Stimulated activated memory B cell treated with anti-CD40 and anti-IgM and Interleukin-4, amounts not matched to agents 10 μg/mL and 1 μg/mL and 100 μg/mL, for 72 hours (primary cell): ENCODE measurements around the gene TBL1X.

Source experiments
- ATAC-seq: fragments of 150-1000 bp; cut with Tn5 transposase; 2 replicates; pipeline ENCODE4 v1.10.0; 2021
- H3K27ac Mint-ChIP-seq: one replicate; pipeline ENCODE4 v1.8.0; 2022; ENCODE audit warnings: mild to moderate bottlenecking, mixed read lengths
- H3K27me3 Mint-ChIP-seq: one replicate; pipeline ENCODE4 v1.8.0; 2022; ENCODE audit warnings: mixed read lengths
- H3K36me3 Mint-ChIP-seq: one replicate; pipeline ENCODE4 v1.8.0; 2022; ENCODE audit warnings: mixed read lengths
- H3K4me1 Mint-ChIP-seq: one replicate; pipeline ENCODE4 v1.8.0; 2022; ENCODE audit warnings: mixed read lengths
- H3K4me3 Mint-ChIP-seq: one replicate; pipeline ENCODE4 v1.8.0; 2022; ENCODE audit warnings: mild to moderate bottlenecking, moderate library complexity, mixed read lengths
- H3K9me3 Mint-ChIP-seq: one replicate; pipeline ENCODE4 v1.8.0; 2022; ENCODE audit warnings: mixed read lengths

TBL1X gene

GRCh38 chrX:9596837-9597236 lies 132.0 kb downstream of the TBL1X start:
- peaks cover 27% of the 10 kb centered on the region for H3K4me1 Mint-ChIP-seq
- H3K9me3 Mint-ChIP-seq: peaks cover 6% of the 10 kb centered on the region
- H3K36me3 Mint-ChIP-seq: peaks cover 10% of the 10 kb centered on the region
- H3K4me3 Mint-ChIP-seq: no peak overlapping the region
- H3K27ac Mint-ChIP-seq: no peak overlapping the region
- no peaks in the 10 kb centered on the region for H3K27me3 Mint-ChIP-seq
- ATAC-seq: no peak

- no peak for ATAC-seq
- Mint-ChIP-seq H3K4me3 (no peak overlapping the region), H3K9me3 (peaks cover under 1% of the 10 kb centered on the region), H3K27ac (no peak overlapping the region), H3K36me3 (peaks cover 4% of the 10 kb centered on the region), H3K27me3 (no peaks in the 10 kb centered on the region), H3K4me1 (peaks cover 33% of the 10 kb centered on the region)
Observed at GRCh38 chrX:9597361-9598035, 132.6 kb downstream of the TBL1X start.

- no peaks in the 10 kb centered on the region for H3K9me3 Mint-ChIP-seq
- no peak for ATAC-seq
- no peaks in the 10 kb centered on the region for H3K36me3 Mint-ChIP-seq
- no peak overlapping the region for H3K4me3 Mint-ChIP-seq
- H3K4me1 Mint-ChIP-seq: peaks cover 26% of the 10 kb centered on the region
- no peaks in the 10 kb centered on the region for H3K27me3 Mint-ChIP-seq
- H3K27ac Mint-ChIP-seq: no peak overlapping the region
Observed at GRCh38 chrX:9598344-9598743, 133.5 kb downstream of the TBL1X start.

GRCh38 chrX:9604111-9604907 lies 139.5 kb downstream of the TBL1X start:
- Mint-ChIP-seq H3K36me3 (no peaks in the 10 kb centered on the region), H3K27ac (no peak overlapping the region), H3K4me3 (no peak overlapping the region), H3K9me3 (no peaks in the 10 kb centered on the region), H3K4me1 (peaks cover 19% of the 10 kb centered on the region), H3K27me3 (no peaks in the 10 kb centered on the region)
- no peak for ATAC-seq

GRCh38 chrX:9604908-9605306 lies 140.0 kb downstream of the TBL1X start:
- H3K4me1 Mint-ChIP-seq: peaks cover 19% of the 10 kb centered on the region
- no peaks in the 10 kb centered on the region for H3K36me3 Mint-ChIP-seq
- no peaks in the 10 kb centered on the region for H3K9me3 Mint-ChIP-seq
- H3K27me3 Mint-ChIP-seq: no peaks in the 10 kb centered on the region
- ATAC-seq: no peak
- no peak overlapping the region for H3K27ac Mint-ChIP-seq
- H3K4me3 Mint-ChIP-seq: no peak overlapping the region

GRCh38 chrX:9605484-9605883 lies 140.6 kb downstream of the TBL1X start:
- Mint-ChIP-seq H3K36me3 (no peaks in the 10 kb centered on the region), H3K4me1 (peaks cover 19% of the 10 kb centered on the region), H3K27ac (no peak overlapping the region), H3K9me3 (no peaks in the 10 kb centered on the region), H3K27me3 (no peaks in the 10 kb centered on the region), H3K4me3 (no peak overlapping the region)
- no peak for ATAC-seq

- peaks cover 6% of the 10 kb centered on the region for H3K4me1 Mint-ChIP-seq
- no peaks in the 10 kb centered on the region for H3K27me3 Mint-ChIP-seq
- no peaks in the 10 kb centered on the region for H3K9me3 Mint-ChIP-seq
- no peaks in the 10 kb centered on the region for H3K36me3 Mint-ChIP-seq
- no peak overlapping the region for H3K27ac Mint-ChIP-seq
- H3K4me3 Mint-ChIP-seq: no peak overlapping the region
- no peak for ATAC-seq
Observed at GRCh38 chrX:9606971-9607370, 142.1 kb downstream of the TBL1X start.

- Mint-ChIP-seq H3K9me3 (no peaks in the 10 kb centered on the region), H3K4me3 (no peak overlapping the region), H3K27me3 (no peaks in the 10 kb centered on the region), H3K27ac (no peak overlapping the region), H3K4me1 (no peaks in the 10 kb centered on the region), H3K36me3 (no peaks in the 10 kb centered on the region)
- no peak for ATAC-seq
Observed at GRCh38 chrX:9609499-9609898, 144.6 kb downstream of the TBL1X start.

GRCh38 chrX:9609987-9610386 lies 145.1 kb downstream of the TBL1X start:
- Mint-ChIP-seq H3K9me3 (no peaks in the 10 kb centered on the region), H3K4me3 (no peak overlapping the region), H3K27ac (no peak overlapping the region), H3K4me1 (no peaks in the 10 kb centered on the region), H3K36me3 (no peaks in the 10 kb centered on the region), H3K27me3 (no peaks in the 10 kb centered on the region)
- ATAC-seq: no peak

- ATAC-seq: no peak
- no peak overlapping the region for H3K27ac Mint-ChIP-seq
- no peaks in the 10 kb centered on the region for H3K4me1 Mint-ChIP-seq
- H3K36me3 Mint-ChIP-seq: no peaks in the 10 kb centered on the region
- no peaks in the 10 kb centered on the region for H3K27me3 Mint-ChIP-seq
- H3K9me3 Mint-ChIP-seq: no peaks in the 10 kb centered on the region
- no peak overlapping the region for H3K4me3 Mint-ChIP-seq
Observed at GRCh38 chrX:9610771-9611392, 146.0 kb downstream of the TBL1X start.

GRCh38 chrX:9611436-9612145 lies 146.7 kb downstream of the TBL1X start:
- H3K4me1 Mint-ChIP-seq: no peaks in the 10 kb centered on the region
- H3K27me3 Mint-ChIP-seq: no peaks in the 10 kb centered on the region
- no peaks in the 10 kb centered on the region for H3K36me3 Mint-ChIP-seq
- no peak overlapping the region for H3K27ac Mint-ChIP-seq
- H3K9me3 Mint-ChIP-seq: no peaks in the 10 kb centered on the region
- no peak overlapping the region for H3K4me3 Mint-ChIP-seq
- no peak for ATAC-seq

- H3K27ac Mint-ChIP-seq: no peak overlapping the region
- no peaks in the 10 kb centered on the region for H3K4me1 Mint-ChIP-seq
- no peaks in the 10 kb centered on the region for H3K9me3 Mint-ChIP-seq
- H3K36me3 Mint-ChIP-seq: no peaks in the 10 kb centered on the region
- no peak for ATAC-seq
- H3K4me3 Mint-ChIP-seq: no peak overlapping the region
- no peaks in the 10 kb centered on the region for H3K27me3 Mint-ChIP-seq
Observed at GRCh38 chrX:9612146-9612505, 147.3 kb downstream of the TBL1X start.

GRCh38 chrX:9614016-9614415 lies 149.2 kb downstream of the TBL1X start:
- no peaks in the 10 kb centered on the region for H3K27me3 Mint-ChIP-seq
- no peaks in the 10 kb centered on the region for H3K9me3 Mint-ChIP-seq
- no peak overlapping the region for H3K4me3 Mint-ChIP-seq
- no peak for ATAC-seq
- H3K27ac Mint-ChIP-seq: no peak overlapping the region
- H3K36me3 Mint-ChIP-seq: peaks cover 8% of the 10 kb centered on the region
- peaks cover 6% of the 10 kb centered on the region for H3K4me1 Mint-ChIP-seq

- ATAC-seq: no peak
- H3K27me3 Mint-ChIP-seq: no peaks in the 10 kb centered on the region
- peaks cover 18% of the 10 kb centered on the region for H3K4me1 Mint-ChIP-seq
- H3K27ac Mint-ChIP-seq: no peak overlapping the region
- peaks cover 23% of the 10 kb centered on the region for H3K36me3 Mint-ChIP-seq
- no peaks in the 10 kb centered on the region for H3K9me3 Mint-ChIP-seq
- H3K4me3 Mint-ChIP-seq: no peak overlapping the region
Observed at GRCh38 chrX:9619133-9619532, 154.3 kb downstream of the TBL1X start.

- no peak for ATAC-seq
- peaks cover 22% of the 10 kb centered on the region for H3K4me1 Mint-ChIP-seq
- H3K9me3 Mint-ChIP-seq: no peaks in the 10 kb centered on the region
- no peak overlapping the region for H3K27ac Mint-ChIP-seq
- H3K27me3 Mint-ChIP-seq: no peaks in the 10 kb centered on the region
- no peak overlapping the region for H3K4me3 Mint-ChIP-seq
- H3K36me3 Mint-ChIP-seq: peaks cover 23% of the 10 kb centered on the region
Observed at GRCh38 chrX:9619581-9619980, 154.7 kb downstream of the TBL1X start.
